GM12875 (cell line): ENCODE measurements around the gene NKPD1.

Source experiments
- H3K4me3 ChIP-seq: one replicate; pipeline ENCODE4 v1.5.1; 2011; ENCODE audit warnings: low read depth, low read length, control low read depth
- CTCF ChIP-seq: IDR thresholded peaks from 2 replicates; pipeline ENCODE4 v1.5.1; 2011; ENCODE audit warnings: low read depth, mild to moderate bottlenecking, control low read depth, inconsistent platforms, low read length, moderate library complexity, borderline replicate concordance; ENCODE audit not compliant: insufficient read depth

Gene NKPD1

GRCh38 chr19:45128806-45129205, 32.0 kb downstream of the NKPD1 start:
- no peak for TF ChIP-seq CTCF
- no peak overlapping the region for H3K4me3 ChIP-seq

DNA sequence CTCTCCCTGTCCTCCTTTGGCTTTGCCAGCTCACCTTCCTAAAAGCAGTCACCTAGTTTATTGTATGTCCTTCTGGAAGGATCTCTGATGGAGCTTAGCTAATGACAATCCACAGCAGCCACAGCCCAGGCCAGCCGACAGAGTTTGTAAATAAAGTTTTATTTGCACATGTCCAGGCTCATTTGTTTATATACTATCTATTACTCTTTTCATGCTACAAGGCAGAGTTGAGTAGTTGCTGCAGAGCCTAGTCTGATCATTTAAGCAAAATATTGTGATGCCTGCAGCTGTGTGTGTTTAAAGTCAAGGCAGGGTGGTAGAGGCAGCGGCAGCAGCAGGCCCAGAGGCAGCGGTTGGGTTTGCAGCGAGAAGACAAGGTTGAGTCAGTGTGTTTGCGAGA, 32.6 kb downstream of the NKPD1 start:
- TF ChIP-seq CTCF = no peak
- no peak overlapping the region for H3K4me3 ChIP-seq

- H3K4me3 ChIP-seq = no peak overlapping the region
- no peak for TF ChIP-seq CTCF
These were observed 34.1 kb downstream of the NKPD1 start for GRCh38 chr19:45126654-45127053.

DNA sequence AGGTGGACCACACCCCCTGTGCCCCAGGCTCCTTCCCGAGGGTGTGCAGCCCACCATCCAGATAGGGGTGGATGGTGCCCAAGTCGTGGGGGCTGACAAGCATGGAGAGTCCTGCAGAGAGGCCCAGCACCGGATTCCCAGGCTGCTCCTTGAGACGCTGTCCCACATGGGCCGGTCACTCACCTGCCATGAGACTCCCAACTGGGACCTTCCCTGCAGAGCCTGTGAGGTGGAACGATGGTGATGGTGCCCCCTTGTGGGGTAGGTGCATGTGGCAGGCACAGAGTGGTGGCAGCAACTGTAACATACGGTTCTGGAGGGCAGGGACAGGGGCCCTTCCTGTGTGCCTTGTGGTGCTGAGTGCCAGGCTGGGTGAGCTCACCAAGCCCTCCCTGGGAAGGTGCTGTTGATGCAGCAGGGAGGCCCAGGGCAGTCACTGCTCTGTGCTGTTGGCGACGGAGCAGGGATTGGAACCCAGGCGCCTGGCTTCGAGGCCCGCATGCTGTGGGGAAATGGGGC, 34.7 kb downstream of the NKPD1 start:
- peak; percentile 88 for TF ChIP-seq CTCF
- no peak overlapping the region for H3K4me3 ChIP-seq

DNA sequence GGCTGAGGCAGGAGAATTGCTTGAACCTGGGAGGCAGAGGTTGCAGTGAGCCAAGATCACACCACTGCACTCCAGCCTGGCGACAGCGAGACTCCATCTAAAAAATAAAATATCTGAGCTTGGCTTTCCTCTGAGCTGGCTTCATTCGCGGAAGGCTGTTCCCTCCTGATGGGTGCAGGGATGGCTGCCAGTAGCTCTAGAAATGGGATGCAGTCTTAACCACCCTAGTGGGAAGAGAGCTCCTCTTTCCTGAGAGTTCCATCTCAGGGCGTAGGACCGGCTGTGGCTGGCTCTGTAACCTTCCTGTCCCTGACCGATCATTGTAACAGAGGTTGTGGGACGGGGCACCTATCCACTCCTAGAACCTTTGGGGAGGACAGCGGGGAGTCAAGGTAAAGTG, 35.4 kb downstream of the NKPD1 start:
- no peak overlapping the region for H3K4me3 ChIP-seq
- TF ChIP-seq CTCF = no peak

DNA sequence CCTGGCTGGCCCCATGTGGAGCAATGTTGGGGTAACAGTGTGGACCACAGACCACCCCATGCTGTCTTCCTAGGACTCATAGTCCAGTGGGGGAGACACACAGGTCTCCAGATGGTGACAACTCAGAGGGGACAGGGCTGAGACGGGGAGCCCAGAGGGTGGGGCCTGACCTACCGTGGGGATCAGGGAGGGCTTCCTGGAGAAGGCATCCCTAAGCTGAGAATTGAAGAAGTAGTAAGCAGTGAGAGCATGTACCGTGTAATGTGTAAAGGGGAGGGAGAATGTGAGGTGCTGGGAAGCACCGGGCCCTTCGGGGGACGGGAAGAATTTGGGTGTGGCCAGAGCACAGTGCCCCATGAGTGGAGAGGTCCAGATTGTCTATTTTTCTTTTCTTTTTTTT, 36.8 kb downstream of the NKPD1 start:
- no peak overlapping the region for H3K4me3 ChIP-seq
- no peak for TF ChIP-seq CTCF

DNA sequence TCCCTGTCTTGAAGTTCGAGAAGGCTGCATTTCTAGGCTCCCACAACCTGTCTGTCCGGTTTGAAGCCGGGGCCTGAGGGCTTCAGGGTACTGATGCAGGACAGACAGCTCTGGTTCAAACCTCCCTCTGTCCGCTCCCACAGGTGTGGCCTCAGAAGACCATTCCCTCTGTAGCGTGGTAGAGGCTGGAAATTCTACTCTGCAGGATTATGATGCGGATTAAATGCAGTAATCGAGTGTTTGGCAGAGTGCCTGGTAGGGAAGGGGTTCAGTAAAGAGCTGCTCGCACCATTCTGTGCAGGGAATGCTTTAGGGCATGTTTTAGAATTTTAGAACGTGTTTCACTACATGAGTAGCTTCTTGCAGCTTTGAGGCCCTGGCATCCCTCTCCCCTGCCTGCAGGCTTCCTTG, 37.3 kb downstream of the NKPD1 start:
- H3K4me3 ChIP-seq = no peak overlapping the region
- no peak for TF ChIP-seq CTCF
